Endometrial microvascular endothelial cells (primary cell): Measurements from ENCODE around the gene PROCR. TPM values are rescaled to one million over a fixed set of nuclear protein-coding genes. Genes with fewer than 3 reads are reported as not detected.
"Not testable (repeated sequence)": the region's sequence is repeated elsewhere in the genome, so short reads cannot be mapped to it uniquely, and the experiment has no call there.

Experiments used
- in situ Hi-C: cut with HindIII; loops from 2 replicates; pipeline ENCODE4 v1.10.0; 2017; ENCODE audit warnings: low sequenced_read_pairs, low pct_unique_long_range_greater_than_20kb; ENCODE audit errors: inconsistent ontology term
- total RNA-seq: library from RNA; depleted of rRNA; stranded (reverse); fragments of >200 nt; gene quantifications from one replicate; pipeline ENCODE4 v1.2.3, GENCODE V29; 2015; ENCODE audit errors: inconsistent ontology term

PROCR gene
- 344 TPM for total RNA-seq

- in situ Hi-C loops, result no loop called here
These were observed at the start of gene PROCR for GRCh38 chr20:35171753-35172433. PROCR (plus strand) TSS chr20:35172072; CDS start chr20:35172155, 83 bp downstream.

- in situ Hi-C loops, result no loop called here
These were observed 49.0 kb upstream of the PROCR start for GRCh38 chr20:35122756-35123405.

GRCh38 chr20:35125753-35126152, 46.1 kb upstream of the PROCR start:
- in situ Hi-C loops, result no loop called here

DNA sequence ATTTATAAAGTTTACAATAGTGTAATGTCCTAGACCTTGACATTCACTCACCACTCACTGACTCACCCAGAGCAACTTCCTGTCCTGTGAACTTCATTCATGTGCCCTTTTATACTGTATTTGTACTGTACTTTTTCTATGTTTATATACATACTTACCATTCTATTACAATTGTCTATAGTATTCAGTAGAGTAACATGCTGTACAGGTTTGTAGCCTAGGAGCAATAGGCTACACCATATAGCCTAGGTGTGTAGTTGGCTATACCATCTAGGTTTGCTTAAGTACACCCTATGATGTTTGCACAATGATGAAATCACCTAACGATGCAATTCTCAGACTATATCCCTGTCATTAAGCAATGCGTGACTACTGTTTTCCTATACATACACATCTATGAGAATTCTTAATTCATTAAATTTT, 42.2 kb upstream of the PROCR start:
- in situ Hi-C loops, result no loop called here

GRCh38 chr20:35131934-35132333, 39.9 kb upstream of the PROCR start:
- in situ Hi-C loops, result no loop called here

GRCh38 chr20:35133031-35133430, 38.8 kb upstream of the PROCR start:
- in situ Hi-C loops, result no loop called here

GRCh38 chr20:35133735-35134134, 38.1 kb upstream of the PROCR start:
- in situ Hi-C loops, result no loop called here

- in situ Hi-C loops, result no loop called here
These were observed 37.4 kb upstream of the PROCR start for GRCh38 chr20:35134472-35134871.

GRCh38 chr20:35134880-35135279, 37.0 kb upstream of the PROCR start:
- in situ Hi-C loops, result no loop called here

GRCh38 chr20:35135867-35136586, 35.8 kb upstream of the PROCR start:
- in situ Hi-C loops, result no loop called here

GRCh38 chr20:35144694-35145093, 27.2 kb upstream of the PROCR start:
- in situ Hi-C loops, result no loop called here

DNA sequence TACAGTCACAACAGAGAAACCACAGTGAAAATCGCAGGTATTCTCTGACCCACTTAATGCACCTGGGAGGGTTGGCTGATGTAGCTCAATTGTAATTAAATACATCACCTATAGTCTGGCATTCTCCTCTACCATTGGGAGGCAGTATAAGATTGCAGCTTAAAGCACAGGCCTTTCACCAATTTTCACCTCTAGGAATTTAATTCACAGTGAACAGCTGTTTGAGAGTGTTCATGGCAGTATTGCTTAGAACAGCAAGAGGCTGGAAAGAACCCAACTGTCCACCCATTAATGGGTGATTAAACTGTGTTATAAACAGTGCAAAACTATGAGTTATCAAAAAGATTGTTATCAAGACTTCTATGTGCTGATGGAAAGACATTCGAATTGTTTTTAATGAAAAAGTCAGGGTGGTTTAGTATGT, 26.7 kb upstream of the PROCR start:
- in situ Hi-C loops, result no loop called here

- in situ Hi-C loops, result no loop called here
These were observed 25.5 kb upstream of the PROCR start for GRCh38 chr20:35146299-35146919.

DNA sequence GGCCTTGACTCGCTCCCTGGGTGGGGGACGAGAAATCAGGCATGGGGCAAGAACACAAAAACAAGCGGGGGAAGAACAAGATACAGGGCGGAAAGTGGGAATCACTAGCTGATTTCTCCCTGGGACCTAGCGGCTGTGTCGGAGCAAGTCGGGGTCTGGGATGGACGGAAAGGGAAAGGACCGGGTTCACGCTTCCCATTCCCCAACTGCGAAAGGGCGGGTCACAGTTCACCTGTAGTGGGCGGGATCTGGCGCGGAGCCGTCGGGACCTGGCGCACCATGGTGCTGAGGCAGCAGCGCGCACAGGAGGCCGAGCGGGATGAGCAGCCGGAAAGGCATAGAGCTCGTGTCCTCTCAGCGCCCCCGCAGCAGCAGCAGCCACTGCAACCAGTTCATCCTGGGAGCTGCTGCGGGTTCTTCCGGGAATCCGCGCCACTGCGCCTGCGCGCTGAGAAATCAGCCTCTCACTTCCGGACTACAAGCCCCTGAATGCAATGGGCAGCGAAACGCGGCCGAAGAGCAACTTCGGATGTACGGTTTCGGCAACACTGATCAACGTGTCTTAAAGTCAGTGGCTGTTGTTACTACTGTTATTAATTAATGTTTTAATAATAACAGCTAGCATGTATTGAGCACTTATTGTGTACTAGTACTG, 24.8 kb upstream of the PROCR start, which contains the start of gene EDEM2:
Gene EDEM2, minus strand, starts transcription at position 417 of the 655 bp plus-strand sequence. Its CDS starts 78 bp downstream, at position 339.
- in situ Hi-C loops, result no loop called here

DNA sequence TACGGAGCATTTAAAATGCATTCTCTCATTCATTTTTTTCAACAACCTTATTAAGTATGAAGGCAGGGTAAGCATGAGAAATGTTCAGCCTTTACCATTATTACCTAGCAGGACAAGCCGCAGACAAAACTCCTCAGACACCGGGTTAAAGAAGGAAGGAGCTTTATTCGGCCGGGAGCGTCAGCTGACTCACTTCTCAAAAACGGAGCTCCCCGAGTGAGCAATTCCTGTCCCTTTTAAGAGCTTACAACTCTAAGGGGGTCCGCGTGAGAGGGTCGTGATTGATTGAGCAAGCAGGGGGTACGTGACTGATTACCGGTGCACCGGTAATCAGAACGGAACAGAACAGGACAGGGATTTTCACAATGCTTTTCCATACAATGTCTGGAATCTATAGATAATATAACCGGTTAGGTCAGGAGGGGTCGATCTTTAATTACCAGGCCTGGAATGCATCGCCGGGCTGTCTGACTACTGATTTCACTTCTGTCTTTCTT, 24.2 kb upstream of the PROCR start:
- in situ Hi-C loops, result not testable (repeated sequence)

DNA sequence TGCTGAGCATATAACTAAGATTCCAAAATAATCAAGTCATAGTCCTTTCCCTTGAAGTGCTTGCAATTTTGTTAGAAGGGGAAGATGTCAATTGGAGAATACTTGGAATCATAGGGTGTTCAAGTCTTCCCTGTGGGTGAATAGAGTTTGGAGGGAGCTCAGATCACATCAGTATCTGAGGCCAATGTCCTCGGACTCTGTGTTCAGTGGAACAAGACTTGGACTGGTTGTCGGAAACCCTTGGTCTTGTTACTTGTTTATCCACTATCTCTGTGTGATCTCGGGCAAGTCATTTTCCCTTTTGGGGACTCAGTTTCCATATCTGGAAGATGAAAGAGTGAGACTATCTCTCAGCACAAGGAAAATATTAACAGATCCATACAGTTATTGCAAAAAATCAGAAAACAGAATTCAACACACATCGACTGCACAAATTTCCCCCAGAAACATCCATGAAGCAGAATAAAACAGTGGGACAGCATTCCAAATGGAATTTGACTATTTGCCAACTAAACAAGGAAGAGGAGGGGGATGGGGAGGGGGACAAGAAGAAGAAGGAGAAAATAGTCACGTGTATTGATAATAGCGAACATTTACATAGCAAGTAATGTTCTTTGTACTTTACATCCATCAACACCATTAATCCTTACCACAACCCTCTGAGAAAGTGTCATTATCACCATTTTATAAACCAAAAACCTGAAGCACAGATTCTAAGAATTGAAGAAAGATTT, 20.9 kb upstream of the PROCR start:
- in situ Hi-C loops, result no loop called here

GRCh38 chr20:35151736-35152135, 20.1 kb upstream of the PROCR start:
- in situ Hi-C loops, result no loop called here

DNA sequence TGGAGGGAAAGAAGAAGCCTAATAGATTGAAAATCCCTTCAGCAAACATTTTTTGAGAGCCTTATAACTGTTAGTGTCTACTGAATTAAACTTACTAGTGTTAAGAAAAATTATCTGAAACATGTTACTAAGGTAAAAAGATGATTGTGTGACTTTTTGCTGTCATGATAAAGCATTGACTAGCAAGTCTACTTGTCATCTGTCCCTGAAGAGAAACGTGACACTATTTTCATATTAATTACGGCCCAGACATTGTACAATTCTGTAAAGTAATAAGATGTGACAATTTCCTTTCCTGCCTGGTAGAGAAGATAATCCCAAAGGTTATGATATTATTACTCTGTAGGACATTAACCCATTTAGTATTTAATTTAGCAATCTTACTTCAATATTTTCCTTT, 15.9 kb upstream of the PROCR start:
- in situ Hi-C loops, result no loop called here
